ENCODE measurements around the gene CDC7.
A peak's percentile ranks its signal among the peaks of the same experiment; 100 is the strongest.

Gene CDC7

DNA sequence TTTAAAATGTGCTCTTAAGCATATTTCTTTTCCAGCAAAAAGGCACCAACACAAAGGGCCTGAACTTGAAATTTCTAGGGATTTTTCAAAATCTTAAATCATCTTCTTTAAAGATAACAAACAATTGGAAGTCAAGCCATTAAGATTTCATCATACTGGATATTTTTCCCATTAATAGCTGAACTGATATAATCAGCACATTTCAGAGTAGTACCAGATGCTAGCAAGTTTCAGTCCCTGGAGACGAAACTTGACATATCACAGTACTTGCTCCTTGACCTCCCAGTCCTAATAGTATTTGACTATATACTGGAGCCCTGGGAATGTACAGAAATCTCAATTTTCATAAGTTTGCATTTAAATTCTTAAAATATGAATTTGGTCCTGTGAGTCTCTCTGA lies 10.2 kb upstream of the CDC7 start:
- POLR2A ChIA-PET, result no interaction called here
- CTCF ChIA-PET, result no interaction called here
- TF ChIP-seq ZNF362 (tag by site-specific recombination; IDR thresholded peaks at IDR 0.05), result no peak
- TF ChIP-seq, protein P1, sequence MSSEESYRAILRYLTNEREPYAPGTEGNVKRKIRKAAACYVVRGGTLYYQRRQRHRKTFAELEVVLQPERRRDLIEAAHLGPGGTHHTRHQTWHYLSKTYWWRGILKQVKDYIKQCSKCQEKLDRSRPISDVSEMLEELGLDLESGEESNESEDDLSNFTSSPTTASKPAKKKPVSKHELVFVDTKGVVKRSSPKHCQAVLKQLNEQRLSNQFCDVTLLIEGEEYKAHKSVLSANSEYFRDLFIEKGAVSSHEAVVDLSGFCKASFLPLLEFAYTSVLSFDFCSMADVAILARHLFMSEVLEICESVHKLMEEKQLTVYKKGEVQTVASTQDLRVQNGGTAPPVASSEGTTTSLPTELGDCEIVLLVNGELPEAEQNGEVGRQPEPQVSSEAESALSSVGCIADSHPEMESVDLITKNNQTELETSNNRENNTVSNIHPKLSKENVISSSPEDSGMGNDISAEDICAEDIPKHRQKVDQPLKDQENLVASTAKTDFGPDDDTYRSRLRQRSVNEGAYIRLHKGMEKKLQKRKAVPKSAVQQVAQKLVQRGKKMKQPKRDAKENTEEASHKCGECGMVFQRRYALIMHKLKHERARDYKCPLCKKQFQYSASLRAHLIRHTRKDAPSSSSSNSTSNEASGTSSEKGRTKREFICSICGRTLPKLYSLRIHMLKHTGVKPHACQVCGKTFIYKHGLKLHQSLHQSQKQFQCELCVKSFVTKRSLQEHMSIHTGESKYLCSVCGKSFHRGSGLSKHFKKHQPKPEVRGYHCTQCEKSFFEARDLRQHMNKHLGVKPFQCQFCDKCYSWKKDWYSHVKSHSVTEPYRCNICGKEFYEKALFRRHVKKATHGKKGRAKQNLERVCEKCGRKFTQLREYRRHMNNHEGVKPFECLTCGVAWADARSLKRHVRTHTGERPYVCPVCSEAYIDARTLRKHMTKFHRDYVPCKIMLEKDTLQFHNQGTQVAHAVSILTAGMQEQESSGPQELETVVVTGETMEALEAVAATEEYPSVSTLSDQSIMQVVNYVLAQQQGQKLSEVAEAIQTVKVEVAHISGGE (tag by site-specific recombination; conservative IDR thresholded peaks at IDR 0.05; ENCODE audit: low read depth), result no peak
- no peak for TF ChIP-seq ZNF571 (tag by site-specific recombination; IDR thresholded peaks at IDR 0.05)
- no peak for TF ChIP-seq OVOL3 (tag by site-specific recombination; IDR thresholded peaks at IDR 0.05)
- TF ChIP-seq ZNF660 (tag by site-specific recombination; IDR thresholded peaks at IDR 0.05), result no peak
- TF ChIP-seq ZNF629 (tag by site-specific recombination; IDR thresholded peaks at IDR 0.05), result no peak
- no peak for TF ChIP-seq ZNF48 (tag by site-specific recombination; IDR thresholded peaks at IDR 0.05)
- no peak for TF ChIP-seq ZNF624 (tag by site-specific recombination; IDR thresholded peaks at IDR 0.05)
- no peak for TF ChIP-seq KLF9 (tag by site-specific recombination; IDR thresholded peaks at IDR 0.05; ENCODE audit: low read depth)
- TF ChIP-seq BCL11B (tag by site-specific recombination; IDR thresholded peaks at IDR 0.05; ENCODE audit: low read depth), result no peak
- TF ChIP-seq REPIN1 (tag by site-specific recombination; IDR thresholded peaks at IDR 0.05; ENCODE audit: low read depth), result no peak
- Histone ChIP-seq H3K27ac (ENCODE audit: extremely low read depth, low read depth, low read length) (no peak overlapping the region), H3K4me1 (ENCODE audit: control insufficient read depth, insufficient read depth, low read length) (no peaks in the 10 kb centered on the region), H3K4me3 (ENCODE audit: low read depth, low read length) (no peak overlapping the region), H3K36me3 (ENCODE audit: control insufficient read depth in 2 of 2, insufficient read depth in 1 of 2, low read length in 2 of 2) (no peaks in the 10 kb centered on the region), H3K9me3 (ENCODE audit: control insufficient read depth, insufficient read depth, low read depth, low read length) (no peaks in the 10 kb centered on the region)

GRCh38 chr1:91498035-91498434 lies 2.6 kb upstream of the CDC7 start:
- Histone ChIP-seq H3K36me3 (ENCODE audit: control insufficient read depth in 2 of 2, insufficient read depth in 1 of 2, low read length in 2 of 2) (peaks cover 0 to 4% of the 10 kb centered on the region in 2 experiments; a peak in 1 of 3 replicates), H3K4me3 (ENCODE audit: low read depth, low read length) (no peak overlapping the region), H3K9me3 (ENCODE audit: control insufficient read depth, insufficient read depth, low read depth, low read length) (no peaks in the 10 kb centered on the region), H3K27ac (ENCODE audit: extremely low read depth, low read depth, low read length) (no peak overlapping the region), H3K4me1 (ENCODE audit: control insufficient read depth, insufficient read depth, low read length) (no peaks in the 10 kb centered on the region)
- ChIA-PET CTCF (no interaction called here), POLR2A (no interaction called here)
- no peak for TF ChIP-seq ZNF48 (tag by site-specific recombination; IDR thresholded peaks at IDR 0.05)

- no peak overlapping the region for H3K4me3 ChIP-seq (ENCODE audit: low read depth, low read length)
- TF ChIP-seq ZNF830 (tag by site-specific recombination; IDR thresholded peaks at IDR 0.05; ENCODE audit: low read depth) (no peak), SALL2 (tag by site-specific recombination; IDR thresholded peaks at IDR 0.05; ENCODE audit: borderline replicate concordance) (no peak), ZBTB21 (tag by site-specific recombination; IDR thresholded peaks at IDR 0.05) (0 out of 2 replicates have a peak, but pooled peaks have one; percentile 41), YY1 (tag by site-specific recombination; IDR thresholded peaks at IDR 0.05) (no peak)
- TF ChIP-seq, protein P2, sequence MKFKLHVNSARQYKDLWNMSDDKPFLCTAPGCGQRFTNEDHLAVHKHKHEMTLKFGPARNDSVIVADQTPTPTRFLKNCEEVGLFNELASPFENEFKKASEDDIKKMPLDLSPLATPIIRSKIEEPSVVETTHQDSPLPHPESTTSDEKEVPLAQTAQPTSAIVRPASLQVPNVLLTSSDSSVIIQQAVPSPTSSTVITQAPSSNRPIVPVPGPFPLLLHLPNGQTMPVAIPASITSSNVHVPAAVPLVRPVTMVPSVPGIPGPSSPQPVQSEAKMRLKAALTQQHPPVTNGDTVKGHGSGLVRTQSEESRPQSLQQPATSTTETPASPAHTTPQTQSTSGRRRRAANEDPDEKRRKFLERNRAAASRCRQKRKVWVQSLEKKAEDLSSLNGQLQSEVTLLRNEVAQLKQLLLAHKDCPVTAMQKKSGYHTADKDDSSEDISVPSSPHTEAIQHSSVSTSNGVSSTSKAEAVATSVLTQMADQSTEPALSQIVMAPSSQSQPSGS (tag by site-specific recombination; IDR thresholded peaks at IDR 0.05; ENCODE audit: low read depth), result peak; percentile 78; the same call in 1 of the 2 replicates
- TF ChIP-seq, protein P3, sequence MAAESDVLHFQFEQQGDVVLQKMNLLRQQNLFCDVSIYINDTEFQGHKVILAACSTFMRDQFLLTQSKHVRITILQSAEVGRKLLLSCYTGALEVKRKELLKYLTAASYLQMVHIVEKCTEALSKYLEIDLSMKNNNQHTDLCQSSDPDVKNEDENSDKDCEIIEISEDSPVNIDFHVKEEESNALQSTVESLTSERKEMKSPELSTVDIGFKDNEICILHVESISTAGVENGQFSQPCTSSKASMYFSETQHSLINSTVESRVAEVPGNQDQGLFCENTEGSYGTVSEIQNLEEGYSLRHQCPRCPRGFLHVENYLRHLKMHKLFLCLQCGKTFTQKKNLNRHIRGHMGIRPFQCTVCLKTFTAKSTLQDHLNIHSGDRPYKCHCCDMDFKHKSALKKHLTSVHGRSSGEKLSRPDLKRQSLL (tag by site-specific recombination; IDR thresholded peaks at IDR 0.05), result no peak
- H3K36me3 ChIP-seq (ENCODE audit: control insufficient read depth in 2 of 2, insufficient read depth in 1 of 2, low read length in 2 of 2), result peaks cover 0 to 4% of the 10 kb centered on the region in 2 experiments; a peak in 1 of 3 replicates
- ChIA-PET POLR2A (no interaction called here), CTCF (interaction anchor here (0.8 to 1.0 kb wide), 2 partner anchors 215 to 1369 kb away, joined by 4 to 5 read pairs; no protein-coding TSS in a partner anchor)
- H3K27ac ChIP-seq (ENCODE audit: extremely low read depth, low read depth, low read length), result no peak overlapping the region
- H3K4me1 ChIP-seq (ENCODE audit: control insufficient read depth, insufficient read depth, low read length), result no peaks in the 10 kb centered on the region
- no peaks in the 10 kb centered on the region for H3K9me3 ChIP-seq (ENCODE audit: control insufficient read depth, insufficient read depth, low read depth, low read length)
Measured at GRCh38 chr1:91498498-91499245, 2.0 kb upstream of the CDC7 start.

Data from HEK293 (cell line).